ENCODE results near the gene CAMP.

GRCh38 chr3:48256557-48256956, 33.3 kb downstream of the CAMP start:
- TF ChIP-seq CTCF (conservative IDR thresholded peaks at IDR 0.05; ENCODE audit: low read depth, low read length) (no peak), EZH2phosphoT487 (IDR thresholded peaks at IDR 0.05; ENCODE audit: borderline replicate concordance, low read length) (no peak)

Measured in PC-3 (cell line).